MM.1S (cell line): ENCODE data around the gene XPR1.

Experiments used
- DNase-seq: peaks from one replicate; pipeline ENCODE4 v3.0.0-alpha.2; 2015
- H2AFZ ChIP-seq: fragments of 300-600 bp; sonication (generic); 2 replicates; pipeline ENCODE4 v1.6.0; 2016; ENCODE audit warnings: antibody characterized with exemption, low read length
- H3F3A ChIP-seq: fragments of 300-600 bp; sonication (generic); 2 replicates; pipeline ENCODE4 v1.6.1; 2016; ENCODE audit warnings: mild to moderate bottlenecking, antibody characterized with exemption, low read length, moderate library complexity, mixed read lengths; ENCODE audit not compliant: insufficient read depth
- H3K27ac ChIP-seq: fragments of 300-600 bp; sonication (generic); 2 replicates; pipeline ENCODE4 v1.5.1; 2016; ENCODE audit warnings: mild to moderate bottlenecking, low read length
- H3K27me3 ChIP-seq: fragments of 300-600 bp; sonication (generic); replicated peaks from 2 replicates; pipeline ENCODE4 v1.6.0; 2016; ENCODE audit warnings: low read length; ENCODE audit not compliant: insufficient read depth
- H3K36me3 ChIP-seq: fragments of 300-600 bp; sonication (generic); replicated peaks from 2 replicates; pipeline ENCODE4 v1.6.1; 2016; ENCODE audit warnings: mild to moderate bottlenecking, low read length, mixed read lengths; ENCODE audit not compliant: insufficient read depth
- H3K4me1 ChIP-seq: fragments of 300-600 bp; sonication (generic); 2 replicates; pipeline ENCODE4 v1.6.1; 2016; ENCODE audit warnings: low read length, mixed read lengths
- H3K4me2 ChIP-seq: fragments of 300-600 bp; sonication (generic); 2 replicates; pipeline ENCODE4 v1.6.0; 2016; ENCODE audit warnings: low read depth, low read length
- H3K4me3 ChIP-seq: fragments of 300-600 bp; sonication (generic); 2 replicates; pipeline ENCODE4 v1.5.1; 2016; ENCODE audit warnings: low read length, mixed read lengths
- H3K79me2 ChIP-seq: fragments of 300-600 bp; sonication (generic); 2 replicates; pipeline ENCODE4 v1.6.1; 2016; ENCODE audit warnings: mixed run types, low read length, mixed read lengths
- H3K9ac ChIP-seq: fragments of 300-600 bp; sonication (generic); 2 replicates; pipeline ENCODE4 v1.6.1; 2016; ENCODE audit warnings: low read length, mixed read lengths
- H3K9me2 ChIP-seq: fragments of 300-600 bp; sonication (generic); replicated peaks from 2 replicates; pipeline ENCODE4 v1.6.1; 2016; ENCODE audit warnings: mild to moderate bottlenecking, low read length, mixed read lengths; ENCODE audit not compliant: insufficient read depth
- H3K9me3 ChIP-seq: fragments of 300-600 bp; sonication (generic); replicated peaks from 2 replicates; pipeline ENCODE4 v1.6.1; 2016; ENCODE audit warnings: mild to moderate bottlenecking, low read length, mixed read lengths; ENCODE audit not compliant: insufficient read depth
- H4K20me1 ChIP-seq: fragments of 300-600 bp; sonication (generic); 2 replicates; pipeline ENCODE4 v1.6.1; 2016; ENCODE audit warnings: mild to moderate bottlenecking, low read length, moderate library complexity, mixed read lengths; ENCODE audit not compliant: insufficient read depth
- CTCF ChIP-seq: fragments of 300-600 bp; sonication (generic); IDR thresholded peaks from 2 replicates; pipeline ENCODE4 v1.5.1; 2016; ENCODE audit warnings: antibody characterized with exemption, low read length, mixed read lengths
- EZH2 ChIP-seq: fragments of 300-600 bp; sonication (generic); optimal IDR thresholded peaks from 2 replicates; pipeline ENCODE3; 2017; ENCODE audit warnings: low read depth, mild to moderate bottlenecking, antibody characterized with exemption, low read length, mixed read lengths
- EZH2phosphoT487 ChIP-seq: fragments of 300-600 bp; sonication (generic); IDR thresholded peaks from 2 replicates; pipeline ENCODE4 v1.6.1; 2018; ENCODE audit warnings: antibody characterized with exemption, low read length

XPR1 gene

DNA sequence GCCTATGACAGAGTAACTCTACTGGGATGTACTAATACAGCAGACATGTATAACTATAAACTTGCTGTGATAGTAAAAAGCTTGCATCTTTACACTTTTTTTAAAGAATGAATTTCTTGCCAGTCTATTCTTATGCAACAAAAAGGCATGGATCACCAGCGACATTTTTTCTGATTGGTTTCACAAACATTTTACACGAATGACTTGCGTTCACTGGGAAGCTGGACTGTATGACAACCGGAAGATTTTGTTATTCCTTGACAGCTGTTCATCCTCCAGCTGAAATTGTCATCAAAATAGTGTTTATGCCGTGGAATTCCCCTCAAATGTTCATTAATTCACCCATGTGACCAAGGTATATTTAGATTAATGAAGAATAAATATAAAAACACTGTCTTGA lies 131.0 kb downstream of the XPR1 start:
- TF ChIP-seq EZH2, result no peak
- no peak for TF ChIP-seq CTCF
- no peak for TF ChIP-seq EZH2phosphoT487
- H2AFZ ChIP-seq, result no peak overlapping the region
- H3K36me3 ChIP-seq, result no peaks in the 10 kb centered on the region
- no peak overlapping the region for H3K4me3 ChIP-seq
- H3F3A ChIP-seq, result no peaks in the 10 kb centered on the region
- no peaks in the 10 kb centered on the region for H3K27me3 ChIP-seq
- no peak overlapping the region for H3K27ac ChIP-seq
- H3K9me2 ChIP-seq, result no peaks in the 10 kb centered on the region
- no peaks in the 10 kb centered on the region for H4K20me1 ChIP-seq
- no peak overlapping the region for H3K9ac ChIP-seq
- DNase-seq, result no peak
- no peak overlapping the region for H3K4me2 ChIP-seq
- no peaks in the 10 kb centered on the region for H3K9me3 ChIP-seq
- no peaks in the 10 kb centered on the region for H3K4me1 ChIP-seq
- H3K79me2 ChIP-seq, result no peaks in the 10 kb centered on the region

DNA sequence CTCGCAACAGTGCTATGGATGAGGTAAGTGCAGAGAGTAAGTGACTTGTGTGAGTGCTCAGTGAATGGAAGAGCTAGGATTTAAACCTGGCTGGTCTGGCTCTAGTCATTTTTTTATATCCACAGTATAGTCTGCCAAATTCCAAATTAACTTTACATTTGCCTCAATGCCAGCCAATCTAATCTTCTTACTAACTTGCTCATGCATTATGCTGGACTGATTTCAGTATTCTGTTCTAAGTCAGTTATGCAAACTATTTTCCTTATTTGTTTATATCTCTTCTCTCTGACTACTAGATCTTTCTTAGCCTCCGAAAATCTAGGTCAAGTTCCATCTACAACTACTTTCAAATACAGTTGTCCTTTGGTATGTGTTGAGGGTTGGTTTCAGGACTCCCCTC lies 133.3 kb downstream of the XPR1 start:
- Histone ChIP-seq H2AFZ (no peak overlapping the region), H3K36me3 (no peaks in the 10 kb centered on the region), H3K9ac (no peak overlapping the region), H3K27ac (no peak overlapping the region), H3K27me3 (no peaks in the 10 kb centered on the region), H3K4me1 (peaks cover 3% of the 10 kb centered on the region), H3K4me2 (no peak overlapping the region), H3K9me2 (no peaks in the 10 kb centered on the region), H3K4me3 (no peak overlapping the region), H3K9me3 (no peaks in the 10 kb centered on the region), H3K79me2 (no peaks in the 10 kb centered on the region), H4K20me1 (no peaks in the 10 kb centered on the region), H3F3A (no peaks in the 10 kb centered on the region)
- DNase-seq, result no peak
- TF ChIP-seq EZH2phosphoT487, result no peak
- TF ChIP-seq CTCF, result no peak
- TF ChIP-seq EZH2, result no peak

GRCh38 chr1:180769889-180770288 lies 138.1 kb downstream of the XPR1 start:
- Histone ChIP-seq H3K9me2 (no peaks in the 10 kb centered on the region), H3K27ac (no peak overlapping the region), H3K9me3 (no peaks in the 10 kb centered on the region), H3K36me3 (no peaks in the 10 kb centered on the region), H2AFZ (no peak overlapping the region), H3K4me3 (no peak overlapping the region), H3K79me2 (0 out of 2 replicates have a peak, but pooled peaks cover 5% of the 10 kb centered on the region), H3K4me1 (peaks cover 15% of the 10 kb centered on the region), H3K4me2 (peak overlapping the region; percentile 55; the same call in 1 of the 2 replicates), H3K9ac (no peak overlapping the region), H4K20me1 (no peaks in the 10 kb centered on the region), H3K27me3 (no peaks in the 10 kb centered on the region), H3F3A (no peaks in the 10 kb centered on the region)
- no peak for DNase-seq
- TF ChIP-seq EZH2phosphoT487 (no peak), EZH2 (no peak), CTCF (no peak)
